ENCODE measurements around the gene COL4A2.

The COL4A2 gene

DNA sequence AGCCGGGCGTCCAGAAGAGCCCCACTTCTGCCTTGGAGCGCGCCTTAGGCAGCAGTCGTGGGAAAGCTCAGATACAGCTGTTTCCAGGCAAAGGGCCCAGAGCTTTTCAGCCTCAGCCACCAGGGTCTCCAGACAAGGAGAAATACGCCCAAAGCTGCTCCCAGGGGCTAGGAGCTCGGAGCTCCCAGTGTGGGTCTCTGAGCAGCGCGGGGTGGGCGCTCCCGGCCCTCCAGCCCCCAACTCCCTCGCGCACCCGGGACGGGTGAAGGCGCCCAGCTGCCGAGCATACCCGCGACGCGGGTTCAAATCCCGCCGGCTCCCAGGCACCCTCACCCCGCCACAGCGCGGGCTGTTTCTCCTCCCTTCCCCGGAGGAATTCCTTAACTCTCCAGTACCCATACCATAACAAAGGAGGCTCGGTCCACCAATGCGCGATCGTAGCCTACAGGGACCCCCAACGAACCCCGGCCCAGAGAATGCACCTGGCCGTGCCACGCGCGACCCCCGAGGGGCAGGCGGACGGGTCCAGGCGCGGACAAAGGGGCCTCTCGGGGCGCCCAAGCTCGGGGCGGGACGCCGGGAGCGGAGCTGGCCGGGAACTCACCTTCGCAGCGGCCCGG lies 634 bp upstream of the COL4A2 start:
- DNase-seq (ENCODE audit: low read depth) = no peak
- TF ChIP-seq, protein P1, sequence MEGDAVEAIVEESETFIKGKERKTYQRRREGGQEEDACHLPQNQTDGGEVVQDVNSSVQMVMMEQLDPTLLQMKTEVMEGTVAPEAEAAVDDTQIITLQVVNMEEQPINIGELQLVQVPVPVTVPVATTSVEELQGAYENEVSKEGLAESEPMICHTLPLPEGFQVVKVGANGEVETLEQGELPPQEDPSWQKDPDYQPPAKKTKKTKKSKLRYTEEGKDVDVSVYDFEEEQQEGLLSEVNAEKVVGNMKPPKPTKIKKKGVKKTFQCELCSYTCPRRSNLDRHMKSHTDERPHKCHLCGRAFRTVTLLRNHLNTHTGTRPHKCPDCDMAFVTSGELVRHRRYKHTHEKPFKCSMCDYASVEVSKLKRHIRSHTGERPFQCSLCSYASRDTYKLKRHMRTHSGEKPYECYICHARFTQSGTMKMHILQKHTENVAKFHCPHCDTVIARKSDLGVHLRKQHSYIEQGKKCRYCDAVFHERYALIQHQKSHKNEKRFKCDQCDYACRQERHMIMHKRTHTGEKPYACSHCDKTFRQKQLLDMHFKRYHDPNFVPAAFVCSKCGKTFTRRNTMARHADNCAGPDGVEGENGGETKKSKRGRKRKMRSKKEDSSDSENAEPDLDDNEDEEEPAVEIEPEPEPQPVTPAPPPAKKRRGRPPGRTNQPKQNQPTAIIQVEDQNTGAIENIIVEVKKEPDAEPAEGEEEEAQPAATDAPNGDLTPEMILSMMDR (IDR thresholded peaks at IDR 0.05; ENCODE audit: low read depth, low read length, missing control alignments) = no peak
- no peak overlapping the region for H3K4me3 ChIP-seq (ENCODE audit: low read depth, low read length)

DNA sequence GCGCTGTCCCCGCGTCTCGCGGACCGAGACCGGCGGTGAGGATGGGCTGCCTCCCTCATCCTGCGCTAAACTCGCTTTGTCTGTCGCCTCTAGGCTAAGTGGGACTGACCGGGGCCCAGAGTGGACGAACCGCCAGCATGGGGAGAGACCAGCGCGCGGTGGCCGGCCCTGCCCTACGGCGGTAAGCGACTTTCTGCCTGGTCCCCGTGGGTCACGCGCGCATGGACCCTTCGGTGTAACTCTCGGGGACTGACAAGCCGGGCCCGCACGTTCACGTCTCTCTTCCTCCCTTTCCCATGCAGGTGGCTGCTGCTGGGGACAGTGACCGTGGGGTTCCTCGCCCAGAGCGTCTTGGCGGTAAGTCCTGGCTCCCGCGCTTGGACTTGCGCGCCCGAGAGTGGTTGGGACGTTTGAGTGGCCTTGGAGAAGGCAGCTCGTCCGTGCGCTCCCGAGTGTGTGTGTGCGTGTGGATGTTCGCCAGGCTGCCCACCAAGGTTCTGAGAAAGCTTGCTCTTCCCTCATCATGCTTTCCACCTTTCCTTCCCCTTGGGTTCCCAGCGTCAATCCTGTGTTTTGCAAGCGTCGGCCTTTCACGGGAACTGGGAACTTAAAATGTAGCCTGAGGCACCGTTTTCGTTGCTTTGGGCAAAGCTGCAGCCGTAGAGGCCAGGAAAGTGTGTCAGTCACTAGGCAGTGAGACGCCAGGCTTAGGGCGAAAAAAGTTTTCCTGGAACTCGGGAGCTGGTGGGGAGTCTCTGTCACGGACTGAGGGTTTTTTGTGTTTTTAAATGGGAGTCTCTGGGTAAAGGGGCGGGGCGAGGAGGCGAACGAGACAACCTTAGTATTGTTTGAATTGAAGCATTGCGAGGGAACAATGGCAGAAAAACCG lies 927 bp downstream of the COL4A2 start:
- no peak overlapping the region for H3K4me3 ChIP-seq (ENCODE audit: low read depth, low read length)
- DNase-seq (ENCODE audit: low read depth) = no peak

DNA sequence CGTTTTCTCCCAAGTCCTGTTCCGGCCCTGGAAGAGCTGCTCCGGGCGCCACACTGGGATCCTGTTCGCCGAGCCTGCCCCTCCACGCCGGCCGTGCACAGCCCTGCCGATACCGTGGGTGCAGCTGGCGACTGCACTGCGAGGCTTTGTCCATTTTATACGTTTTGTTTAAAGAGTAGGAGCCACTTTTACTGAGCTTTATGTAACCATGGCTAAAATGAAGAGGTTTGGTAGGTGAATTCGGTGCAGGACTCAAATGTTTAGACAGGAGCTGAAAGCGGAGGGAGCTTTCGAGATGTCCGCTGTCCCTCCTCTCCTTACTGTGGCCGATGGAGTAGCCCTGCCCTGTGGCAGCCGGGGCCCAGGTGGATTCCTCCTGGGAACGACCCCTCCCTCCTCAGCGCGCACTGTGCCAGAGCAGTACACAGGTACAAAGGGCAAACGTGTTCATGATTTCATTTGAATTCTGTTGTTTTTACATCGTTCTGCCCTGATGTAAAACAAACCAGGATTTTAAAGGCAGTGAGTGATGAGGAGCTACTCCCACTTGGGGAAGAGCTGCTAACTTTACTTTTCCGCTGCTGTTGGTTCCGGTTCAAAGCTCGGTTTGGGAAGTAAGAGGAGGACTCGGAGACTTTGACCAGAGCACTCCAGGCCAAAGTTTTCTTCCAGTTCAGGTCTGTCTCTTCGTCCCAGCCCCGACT lies 1.7 kb downstream of the COL4A2 start:
- no peak overlapping the region for H3K4me3 ChIP-seq (ENCODE audit: low read depth, low read length)

More for the DNA sequence above, 927 bp downstream of the COL4A2 start:
- TF ChIP-seq, protein P1 (IDR thresholded peaks at IDR 0.05; ENCODE audit: low read depth, low read length, missing control alignments) = no peak

DNA sequence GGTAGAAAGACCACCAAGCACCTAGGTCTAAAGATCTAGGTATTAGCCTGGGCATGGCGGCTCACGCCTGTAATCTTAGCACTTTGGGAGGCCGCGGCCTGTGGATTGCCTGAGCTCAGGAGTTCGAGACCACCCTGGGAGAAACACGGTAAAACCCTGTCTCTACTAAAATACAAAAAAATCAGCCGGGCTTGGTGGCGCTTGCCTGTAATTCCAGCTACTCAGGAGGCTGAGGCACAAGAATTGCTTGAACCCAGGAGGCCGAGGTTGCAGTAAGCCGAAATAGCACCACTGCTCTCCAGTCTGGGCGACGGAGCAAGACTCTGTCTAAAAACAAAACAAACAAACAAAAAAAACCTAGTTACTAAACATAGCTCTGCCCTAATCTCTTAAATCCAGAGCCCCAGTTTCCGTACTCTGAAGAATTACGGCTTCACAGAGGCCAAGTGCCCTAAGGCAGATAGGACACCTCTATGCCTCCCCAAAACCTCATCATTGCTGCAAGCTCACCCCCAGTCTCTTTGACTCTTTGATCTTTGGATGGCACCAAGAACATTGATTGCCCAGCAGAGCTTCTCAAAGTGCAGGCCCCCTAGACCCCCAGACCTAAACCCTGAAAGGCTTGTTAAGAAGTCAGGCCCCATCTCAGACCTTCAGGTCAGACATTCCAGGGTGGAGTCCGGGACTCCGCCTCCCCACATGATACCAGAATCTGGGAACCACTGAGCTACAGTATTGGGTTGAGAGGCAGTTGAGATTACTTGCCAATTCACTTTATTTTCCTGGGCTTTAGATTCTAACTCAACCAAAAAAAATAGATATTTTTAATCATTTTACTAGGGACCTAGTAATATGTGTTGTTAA lies 2.8 kb downstream of the COL4A2 start:
- TF ChIP-seq, protein P1 (IDR thresholded peaks at IDR 0.05; ENCODE audit: low read depth, low read length, missing control alignments) = no peak
- H3K4me3 ChIP-seq (ENCODE audit: low read depth, low read length) = no peak overlapping the region
- no peak for DNase-seq (ENCODE audit: low read depth)

More for the DNA sequence above, 1.7 kb downstream of the COL4A2 start:
- TF ChIP-seq, protein P1 (IDR thresholded peaks at IDR 0.05; ENCODE audit: low read depth, low read length, missing control alignments) = no peak
- no peak for DNase-seq (ENCODE audit: low read depth)

DNA sequence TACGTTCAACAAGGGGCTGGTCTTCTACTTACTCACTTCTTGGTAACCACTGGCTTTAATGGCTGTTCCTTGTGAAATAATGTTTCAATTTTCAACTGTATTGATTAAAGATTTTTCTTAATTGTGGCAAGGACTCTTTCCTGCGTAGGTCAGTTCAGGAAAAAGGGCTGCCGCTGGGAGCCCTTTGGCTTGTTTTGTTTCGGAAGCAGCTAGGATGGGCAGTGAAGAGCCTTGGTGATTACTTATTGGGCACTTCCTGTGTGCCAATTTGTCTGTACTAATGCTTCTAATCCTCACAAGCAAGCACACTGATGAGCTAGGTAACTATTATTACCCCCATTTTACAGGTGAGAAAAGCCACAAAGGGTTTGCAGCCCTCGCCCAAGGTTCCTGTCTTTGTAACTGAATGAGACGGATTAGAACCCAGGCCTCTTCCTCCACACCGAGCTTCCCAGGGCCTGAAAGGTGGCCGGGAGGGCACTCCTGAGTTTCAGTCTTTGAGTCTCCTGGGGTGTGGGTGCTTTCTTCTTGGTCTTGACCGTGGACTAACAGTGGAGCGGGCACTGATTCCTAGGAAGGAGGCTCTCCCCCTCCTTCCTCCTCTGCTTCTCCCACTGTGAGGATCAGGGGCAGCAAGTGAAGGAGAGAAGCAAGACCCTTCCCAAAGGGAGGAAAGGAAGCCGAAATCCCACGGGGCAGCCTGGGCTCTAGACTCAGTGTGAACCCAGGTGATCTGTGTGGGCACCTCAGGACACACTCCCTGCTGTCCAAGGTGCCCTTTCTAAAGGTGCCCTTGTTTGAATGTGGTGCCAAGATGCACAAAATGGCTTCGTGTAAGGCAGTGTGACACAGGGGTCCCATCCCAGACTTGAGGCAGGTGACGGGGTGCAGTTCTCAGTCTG lies 3.7 kb downstream of the COL4A2 start:
- no peak for DNase-seq (ENCODE audit: low read depth)
- TF ChIP-seq, protein P1 (IDR thresholded peaks at IDR 0.05; ENCODE audit: low read depth, low read length, missing control alignments) = no peak
- H3K4me3 ChIP-seq (ENCODE audit: low read depth, low read length) = no peak overlapping the region
